HG03108 (cell line): ENCODE measurements around the gene GOLGA5.
"Not testable (repeated sequence)": the region's sequence is repeated elsewhere in the genome, so short reads cannot be mapped to it uniquely, and the experiment has no call there.

Source experiments
- ATAC-seq: cut with Tn5 transposase; IDR thresholded peaks from one replicate; pipeline ENCODE4 v1.9.1; 2021; ENCODE audit warnings: moderate library complexity; ENCODE audit not compliant: unreplicated experiment

GOLGA5 gene

GRCh38 chr14:92778868-92779565 is 15.1 kb upstream of the GOLGA5 start:
- ATAC-seq: not testable (repeated sequence)

- no peak for ATAC-seq
Measured at GRCh38 chr14:92780444-92781232, 13.5 kb upstream of the GOLGA5 start.

GRCh38 chr14:92781350-92781749 is 12.8 kb upstream of the GOLGA5 start:
- no peak for ATAC-seq

- peak; percentile 56 for ATAC-seq
Measured at GRCh38 chr14:92783813-92784431, 10.2 kb upstream of the GOLGA5 start.

- ATAC-seq: no peak
Measured at GRCh38 chr14:92785667-92786426, 8.3 kb upstream of the GOLGA5 start.

- no peak for ATAC-seq
Measured at GRCh38 chr14:92786427-92786756, 7.7 kb upstream of the GOLGA5 start.

GRCh38 chr14:92787554-92787953 is 6.6 kb upstream of the GOLGA5 start:
- no peak for ATAC-seq

- ATAC-seq: no peak
Measured at GRCh38 chr14:92789457-92790089, 4.5 kb upstream of the GOLGA5 start.

- no peak for ATAC-seq
Measured at GRCh38 chr14:92792885-92793284, 1.2 kb upstream of the GOLGA5 start.

- ATAC-seq: no peak
Measured at GRCh38 chr14:92794547-92794941, 439 bp downstream of the GOLGA5 start.

- no peak for ATAC-seq
Measured at GRCh38 chr14:92794961-92795360, 856 bp downstream of the GOLGA5 start.

GRCh38 chr14:92797935-92798653 is 4.0 kb downstream of the GOLGA5 start:
- ATAC-seq: no peak

- no peak for ATAC-seq
Measured at GRCh38 chr14:92798811-92799210, 4.7 kb downstream of the GOLGA5 start.

- no peak for ATAC-seq
Measured at GRCh38 chr14:92800012-92800411, 5.9 kb downstream of the GOLGA5 start.

- ATAC-seq: no peak
Measured at GRCh38 chr14:92800525-92800924, 6.4 kb downstream of the GOLGA5 start.

- ATAC-seq: no peak
Measured at GRCh38 chr14:92801917-92802316, 7.8 kb downstream of the GOLGA5 start.

- no peak for ATAC-seq
Measured at GRCh38 chr14:92802678-92803077, 8.6 kb downstream of the GOLGA5 start.

GRCh38 chr14:92813201-92813600 is 19.1 kb downstream of the GOLGA5 start:
- ATAC-seq: no peak

- ATAC-seq: no peak
Measured at GRCh38 chr14:92819011-92819597, 25.0 kb downstream of the GOLGA5 start.
